ENCODE results near the gene ZBTB17. TPM values are rescaled to one million over a fixed set of nuclear protein-coding genes. Genes with fewer than 3 reads are reported as not detected.

Gene ZBTB17
- total RNA-seq, 2 experiments from 2014 or later: 52.9 to 53.4 TPM

DNA sequence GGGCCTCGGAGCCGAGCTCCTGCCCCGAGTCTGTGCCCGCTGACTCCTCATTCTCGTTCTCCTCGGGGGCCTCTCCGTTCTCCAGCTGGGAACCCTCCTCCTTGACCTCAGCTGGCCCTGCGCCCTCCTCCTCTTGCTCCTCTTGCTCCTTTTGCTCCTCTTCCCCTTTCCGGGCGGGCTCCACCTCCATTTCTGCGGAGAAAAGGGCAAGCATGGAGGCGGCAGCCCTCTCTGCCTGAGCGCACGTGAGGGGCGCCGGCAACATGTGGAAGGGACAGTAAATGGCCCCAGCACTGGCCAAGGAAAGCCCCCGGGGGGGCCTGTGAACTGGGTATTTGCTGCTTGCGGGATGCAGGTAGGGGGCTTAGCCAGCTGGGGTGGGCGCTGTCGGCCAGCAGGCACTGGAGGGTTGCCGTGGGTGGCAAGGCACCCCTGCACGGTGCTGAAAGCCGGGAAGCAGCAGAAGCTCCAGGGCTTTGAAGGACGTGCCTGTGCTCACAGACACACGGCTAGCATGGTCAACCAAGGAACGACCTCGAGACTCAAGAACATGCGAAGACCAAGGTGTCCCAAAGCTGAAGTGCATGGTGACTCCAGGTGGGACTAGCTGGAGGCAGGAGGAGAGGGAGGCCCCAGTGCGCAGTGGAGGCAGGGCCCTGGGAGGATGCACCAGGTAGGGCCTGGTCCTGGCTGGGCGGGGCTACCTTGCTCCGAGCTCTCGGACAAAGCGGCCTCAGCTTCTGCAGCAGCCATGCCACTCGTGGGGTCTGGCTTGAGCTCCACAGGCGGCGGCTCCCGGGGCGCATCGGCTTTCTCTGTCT lies 30.7 kb downstream of the ZBTB17 start:
- Histone ChIP-seq H3K4me3 (ENCODE audit: low read depth, low read length, poor library complexity, severe bottlenecking) (no peak overlapping the region), H3K4me1 (ENCODE audit: insufficient read depth, low read length, poor library complexity, severe bottlenecking) (peaks cover 28% of the 10 kb centered on the region), H3K9me3 (ENCODE audit: low read length) (no peaks in the 10 kb centered on the region), H2AFZ (ENCODE audit: low read length) (no peak overlapping the region), H4K20me1 (ENCODE audit: insufficient read depth, low read length) (0 out of 2 replicates have a peak, but pooled peaks cover 3% of the 10 kb centered on the region), H3K79me2 (ENCODE audit: insufficient read depth, low read depth, low read length) (no peaks in the 10 kb centered on the region; the same call in 1 of the 2 replicates), H3K4me2 (ENCODE audit: low read length) (no peak overlapping the region), H3K36me3 (ENCODE audit: insufficient read depth, low read length) (peaks cover 96% of the 10 kb centered on the region), H3K9me2 (ENCODE audit: insufficient read depth, low read length) (no peaks in the 10 kb centered on the region), H3K27ac (ENCODE audit: low read depth, low read length, poor library complexity, severe bottlenecking) (no peak overlapping the region)
- CTCF ChIA-PET (ENCODE audit: unreplicated experiment): interaction anchor here (0.6 kb wide), 1 partner anchor 158 kb away, joined by 3 read pairs; no protein-coding TSS in a partner anchor
- POLR2A ChIA-PET: interaction anchor here (0.5 kb wide), 1 partner anchor 494 kb away, joined by 3 read pairs; no protein-coding TSS in a partner anchor
- intact Hi-C loops (cut with micrococcal nuclease; ENCODE audit: unreplicated experiment): no loop called here
- BruUV-seq (replicated peaks): no TSS peak
- DNase-seq (ENCODE audit: low spot score): no peak
- TF ChIP-seq EZH2phosphoT487 (IDR thresholded peaks at IDR 0.05; ENCODE audit: borderline replicate concordance, low read depth, low read length): no peak
- TF ChIP-seq, protein P1, sequence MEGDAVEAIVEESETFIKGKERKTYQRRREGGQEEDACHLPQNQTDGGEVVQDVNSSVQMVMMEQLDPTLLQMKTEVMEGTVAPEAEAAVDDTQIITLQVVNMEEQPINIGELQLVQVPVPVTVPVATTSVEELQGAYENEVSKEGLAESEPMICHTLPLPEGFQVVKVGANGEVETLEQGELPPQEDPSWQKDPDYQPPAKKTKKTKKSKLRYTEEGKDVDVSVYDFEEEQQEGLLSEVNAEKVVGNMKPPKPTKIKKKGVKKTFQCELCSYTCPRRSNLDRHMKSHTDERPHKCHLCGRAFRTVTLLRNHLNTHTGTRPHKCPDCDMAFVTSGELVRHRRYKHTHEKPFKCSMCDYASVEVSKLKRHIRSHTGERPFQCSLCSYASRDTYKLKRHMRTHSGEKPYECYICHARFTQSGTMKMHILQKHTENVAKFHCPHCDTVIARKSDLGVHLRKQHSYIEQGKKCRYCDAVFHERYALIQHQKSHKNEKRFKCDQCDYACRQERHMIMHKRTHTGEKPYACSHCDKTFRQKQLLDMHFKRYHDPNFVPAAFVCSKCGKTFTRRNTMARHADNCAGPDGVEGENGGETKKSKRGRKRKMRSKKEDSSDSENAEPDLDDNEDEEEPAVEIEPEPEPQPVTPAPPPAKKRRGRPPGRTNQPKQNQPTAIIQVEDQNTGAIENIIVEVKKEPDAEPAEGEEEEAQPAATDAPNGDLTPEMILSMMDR (conservative IDR thresholded peaks at IDR 0.05; ENCODE audit: low read length): no peak

DNA sequence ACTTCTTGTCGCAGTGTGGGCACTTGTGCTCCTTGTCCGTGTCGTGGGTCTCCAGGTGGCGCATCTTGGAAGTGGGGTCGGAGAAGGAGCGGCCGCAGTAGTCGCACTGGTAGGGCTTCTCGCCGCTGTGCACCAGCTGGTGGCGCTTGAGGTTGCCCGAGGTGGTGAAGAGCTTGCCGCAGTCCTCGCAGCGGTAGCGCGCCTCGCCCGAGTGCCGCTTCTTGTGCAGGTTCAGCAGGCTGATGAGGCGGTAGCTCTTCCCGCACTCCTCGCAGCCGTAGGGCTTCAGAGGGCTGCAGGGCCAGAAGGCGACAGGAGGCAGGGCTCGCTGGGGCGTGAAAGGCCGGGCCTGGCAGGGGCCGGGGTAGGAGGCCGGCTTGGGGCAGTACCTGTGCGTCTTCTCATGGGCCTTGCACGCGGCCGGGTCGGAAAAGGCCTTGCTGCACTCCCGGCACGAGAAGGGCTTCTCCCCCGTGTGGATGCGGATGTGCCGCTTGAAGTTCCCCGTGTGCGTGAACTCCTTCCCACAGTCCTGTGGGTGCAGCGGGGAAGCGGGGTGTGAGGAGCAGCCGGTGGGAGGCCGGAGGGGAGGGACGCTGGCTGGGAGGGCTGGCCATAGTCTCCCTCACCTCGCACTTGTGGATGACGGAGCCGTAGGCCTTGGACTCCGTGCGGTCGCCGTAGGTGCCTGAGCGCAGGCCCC lies 31.4 kb downstream of the ZBTB17 start:
- Histone ChIP-seq H4K20me1 (ENCODE audit: insufficient read depth, low read length) (no peaks in the 10 kb centered on the region), H3K9me2 (ENCODE audit: insufficient read depth, low read length) (no peaks in the 10 kb centered on the region), H3K36me3 (ENCODE audit: insufficient read depth, low read length) (peaks cover 97% of the 10 kb centered on the region), H3K4me2 (ENCODE audit: low read length) (no peak overlapping the region), H3K79me2 (ENCODE audit: insufficient read depth, low read depth, low read length) (no peaks in the 10 kb centered on the region; the same call in 1 of the 2 replicates), H3K27ac (ENCODE audit: low read depth, low read length, poor library complexity, severe bottlenecking) (no peak overlapping the region), H2AFZ (ENCODE audit: low read length) (no peak overlapping the region), H3K4me3 (ENCODE audit: low read depth, low read length, poor library complexity, severe bottlenecking) (no peak overlapping the region), H3K4me1 (ENCODE audit: insufficient read depth, low read length, poor library complexity, severe bottlenecking) (peaks cover 20% of the 10 kb centered on the region), H3K9me3 (ENCODE audit: low read length) (no peaks in the 10 kb centered on the region)
- TF ChIP-seq EZH2phosphoT487 (IDR thresholded peaks at IDR 0.05; ENCODE audit: borderline replicate concordance, low read depth, low read length): no peak
- TF ChIP-seq, protein P1 (conservative IDR thresholded peaks at IDR 0.05; ENCODE audit: low read length): no peak
- BruUV-seq (replicated peaks): no TSS peak
- ChIA-PET CTCF (ENCODE audit: unreplicated experiment) (no interaction called here), POLR2A (no interaction called here)
- no peak for DNase-seq (ENCODE audit: low spot score)
- intact Hi-C loops (cut with micrococcal nuclease; ENCODE audit: unreplicated experiment): no loop called here

Measured in OCI-LY7 (cell line).